HG03469 (cell line): ENCODE measurements around the gene STPG3.

Experiments used
- ATAC-seq: cut with Tn5 transposase; IDR thresholded peaks from one replicate; pipeline ENCODE4 v1.9.1; 2021; ENCODE audit warnings: mild to moderate bottlenecking, moderate library complexity, moderate number of reproducible peaks; ENCODE audit not compliant: unreplicated experiment

STPG3 gene

GRCh38 chr9:137278061-137278701, 27.1 kb downstream of the STPG3 start:
- ATAC-seq = no peak

GRCh38 chr9:137278721-137279711, 27.9 kb downstream of the STPG3 start:
- no peak for ATAC-seq

GRCh38 chr9:137279741-137280473, 28.8 kb downstream of the STPG3 start:
- ATAC-seq = no peak

GRCh38 chr9:137280474-137281344, 29.6 kb downstream of the STPG3 start:
- ATAC-seq = no peak

GRCh38 chr9:137281345-137282116, 30.4 kb downstream of the STPG3 start:
- ATAC-seq = no peak

- ATAC-seq = no peak
Measured at GRCh38 chr9:137286975-137287383, 35.9 kb downstream of the STPG3 start.

- ATAC-seq = no peak
Measured at GRCh38 chr9:137293094-137293481, 42.0 kb downstream of the STPG3 start.

GRCh38 chr9:137293482-137294090, 42.5 kb downstream of the STPG3 start:
- ATAC-seq = no peak

- no peak for ATAC-seq
Measured at GRCh38 chr9:137294091-137294680, 43.1 kb downstream of the STPG3 start.

- no peak for ATAC-seq
Measured at GRCh38 chr9:137294681-137295237, 43.7 kb downstream of the STPG3 start.

- ATAC-seq = no peak
Measured at GRCh38 chr9:137295238-137295811, 44.2 kb downstream of the STPG3 start.

GRCh38 chr9:137295849-137296669, 45.0 kb downstream of the STPG3 start:
- no peak for ATAC-seq

GRCh38 chr9:137296670-137297664, 45.9 kb downstream of the STPG3 start:
- no peak for ATAC-seq

- no peak for ATAC-seq
Measured at GRCh38 chr9:137297966-137298365, 46.9 kb downstream of the STPG3 start.

- no peak for ATAC-seq
Measured at GRCh38 chr9:137298401-137299202, 47.5 kb downstream of the STPG3 start.
